NCI-H446 treated with DMSO at 0.1 percent for 48 hours (cell line): ENCODE results near the gene COPS7A.
"Not testable (repeated sequence)": the region's sequence is repeated elsewhere in the genome, so short reads cannot be mapped to it uniquely, and the experiment has no call there.

Source experiments
- DNase-seq: peaks from one replicate; lab custom pipeline; 2025; lab: John Stamatoyannopoulos, UW

COPS7A gene

GRCh38 chr12:6701078-6701768 lies 22.6 kb upstream of the COPS7A start:
- DNase-seq, result no peak

- DNase-seq, result no peak
Measured at GRCh38 chr12:6703631-6704030, 20.2 kb upstream of the COPS7A start.

- DNase-seq, result not testable (repeated sequence)
Measured at GRCh38 chr12:6708351-6708750, 15.5 kb upstream of the COPS7A start.

GRCh38 chr12:6708960-6709394 lies 14.9 kb upstream of the COPS7A start:
- no peak for DNase-seq

- not testable (repeated sequence) for DNase-seq
Measured at GRCh38 chr12:6716031-6716873, 7.6 kb upstream of the COPS7A start.

- DNase-seq, result no peak
Measured at GRCh38 chr12:6716874-6717437, 6.9 kb upstream of the COPS7A start.

GRCh38 chr12:6722863-6723262 lies 983 bp upstream of the COPS7A start:
- no peak for DNase-seq

- DNase-seq, result no peak
Measured at GRCh38 chr12:6724409-6724797, 557 bp downstream of the COPS7A start.

- DNase-seq, result no peak
Measured at GRCh38 chr12:6725350-6725749, 1.5 kb downstream of the COPS7A start.

GRCh38 chr12:6729186-6729585 lies 5.3 kb downstream of the COPS7A start:
- DNase-seq, result no peak

- DNase-seq, result no peak
Measured at GRCh38 chr12:6730169-6730568, 6.3 kb downstream of the COPS7A start.

- DNase-seq, result no peak
Measured at GRCh38 chr12:6734506-6735387, 10.9 kb downstream of the COPS7A start.

- no peak for DNase-seq
Measured at GRCh38 chr12:6735448-6736191, 11.8 kb downstream of the COPS7A start.

- no peak for DNase-seq
Measured at GRCh38 chr12:6736754-6737153, 12.9 kb downstream of the COPS7A start.

- not testable (repeated sequence) for DNase-seq
Measured at GRCh38 chr12:6742080-6742479, 18.2 kb downstream of the COPS7A start.

GRCh38 chr12:6742834-6743233 lies 19.0 kb downstream of the COPS7A start:
- no peak for DNase-seq

- DNase-seq, result not testable (repeated sequence)
Measured at GRCh38 chr12:6743300-6743699, 19.5 kb downstream of the COPS7A start.

GRCh38 chr12:6745741-6746525 lies 22.1 kb downstream of the COPS7A start:
- no peak for DNase-seq

GRCh38 chr12:6747216-6747615 lies 23.4 kb downstream of the COPS7A start:
- DNase-seq, result no peak

- no peak for DNase-seq
Measured at GRCh38 chr12:6748761-6749160, 24.9 kb downstream of the COPS7A start.
